NCI-H1694 treated with DMSO at 0.1 percent for 48 hours (cell line): ENCODE measurements around the gene UQCR11.
A peak's percentile ranks its signal among the peaks of the same experiment; 100 is the strongest.

Source experiments
- DNase-seq: peaks from one replicate; lab custom pipeline; 2025; lab: John Stamatoyannopoulos, UW

UQCR11 gene

GRCh38 chr19:1634938-1635243 lies 29.6 kb upstream of the UQCR11 start:
- no peak for DNase-seq

- no peak for DNase-seq
Observed at GRCh38 chr19:1634242-1634937, 29.1 kb upstream of the UQCR11 start.

GRCh38 chr19:1633269-1633826 lies 28.1 kb upstream of the UQCR11 start:
- no peak for DNase-seq

GRCh38 chr19:1632462-1633268 lies 27.4 kb upstream of the UQCR11 start:
- no peak for DNase-seq

GRCh38 chr19:1631557-1632100 lies 26.4 kb upstream of the UQCR11 start:
- no peak for DNase-seq

GRCh38 chr19:1630811-1631210 lies 25.5 kb upstream of the UQCR11 start:
- no peak for DNase-seq

GRCh38 chr19:1630012-1630411 lies 24.8 kb upstream of the UQCR11 start:
- DNase-seq, result no peak

- no peak for DNase-seq
Observed at GRCh38 chr19:1629256-1629808, 24.1 kb upstream of the UQCR11 start.

GRCh38 chr19:1627194-1627593 lies 21.9 kb upstream of the UQCR11 start:
- DNase-seq, result no peak

- DNase-seq, result no peak
Observed at GRCh38 chr19:1626417-1627010, 21.3 kb upstream of the UQCR11 start.

- peak; percentile 14 for DNase-seq
Observed at GRCh38 chr19:1624458-1624857, 19.2 kb upstream of the UQCR11 start.

GRCh38 chr19:1622541-1622940 lies 17.3 kb upstream of the UQCR11 start:
- DNase-seq, result no peak

- no peak for DNase-seq
Observed at GRCh38 chr19:1622007-1622406, 16.7 kb upstream of the UQCR11 start.

GRCh38 chr19:1621574-1621973 lies 16.3 kb upstream of the UQCR11 start:
- DNase-seq, result no peak

GRCh38 chr19:1621021-1621420 lies 15.8 kb upstream of the UQCR11 start:
- DNase-seq, result no peak

GRCh38 chr19:1620502-1620901 lies 15.2 kb upstream of the UQCR11 start:
- no peak for DNase-seq

- no peak for DNase-seq
Observed at GRCh38 chr19:1619703-1620102, 14.4 kb upstream of the UQCR11 start.

GRCh38 chr19:1619094-1619439 lies 13.8 kb upstream of the UQCR11 start:
- no peak for DNase-seq

GRCh38 chr19:1618157-1619093 lies 13.2 kb upstream of the UQCR11 start:
- peak; percentile 2 for DNase-seq

- DNase-seq, result no peak
Observed at GRCh38 chr19:1616875-1617274, 11.6 kb upstream of the UQCR11 start.

GRCh38 chr19:1616396-1616795 lies 11.1 kb upstream of the UQCR11 start:
- DNase-seq, result no peak
